Activated CD8-positive, alpha-beta T cell treated with anti-CD3 and anti-CD28 coated beads for 36 hours (primary cell): ENCODE data around the gene HOXD8. TPM values are rescaled to one million over a fixed set of nuclear protein-coding genes. Genes with fewer than 3 reads are reported as not detected.

ENCODE experiments used
- ATAC-seq: fragments of 200-7000 bp; cut with Tn5 transposase; one replicate; pipeline ENCODE4 v1.10.0; 2021; ENCODE audit warnings: mild to moderate bottlenecking, moderate library complexity
- CTCF ChIA-PET: fragments of 350-600 bp; sonication (Branson Sonifier 250); formaldehyde crosslinking; loops from one replicate; lab custom pipeline; 2021; ENCODE audit warnings: antibody characterized with exemption; lab: Charles Lee
- POLR2A ChIA-PET: fragments of 350-600 bp; sonication (Branson Sonifier 250); formaldehyde crosslinking; loops from one replicate; lab custom pipeline; 2021; ENCODE audit warnings: antibody characterized with exemption; lab: Charles Lee
- DNase-seq: peaks from one replicate; pipeline ENCODE4 v3.0.0-alpha.2; 2020
- H3K27ac Mint-ChIP-seq: one replicate; pipeline ENCODE4 v1.8.0; 2021; ENCODE audit warnings: mild to moderate bottlenecking, mixed read lengths
- H3K27me3 Mint-ChIP-seq: one replicate; pipeline ENCODE4 v1.8.0; 2021; ENCODE audit warnings: mixed read lengths
- H3K36me3 Mint-ChIP-seq: one replicate; pipeline ENCODE4 v1.8.0; 2021; ENCODE audit warnings: low read depth, mixed read lengths
- H3K4me1 Mint-ChIP-seq: one replicate; pipeline ENCODE4 v1.8.0; 2021; ENCODE audit warnings: low read depth, mixed read lengths
- H3K4me3 Mint-ChIP-seq: one replicate; pipeline ENCODE4 v1.8.0; 2021; ENCODE audit warnings: mild to moderate bottlenecking, moderate library complexity, mixed read lengths
- H3K9me3 Mint-ChIP-seq: one replicate; pipeline ENCODE4 v1.8.0; 2021; ENCODE audit warnings: mixed read lengths
- CTCF ChIP-seq: fragments of 200-600 bp; IDR thresholded peaks from one replicate; pipeline ENCODE4 v1.8.0; 2022; ENCODE audit warnings: antibody characterized with exemption, mild to moderate bottlenecking
- intact Hi-C: fragments of 100-400 bp; cut with micrococcal nuclease; formaldehyde crosslinking; loops from one replicate; pipeline ENCODE4 v1.10.0; 2022
- total RNA-seq, 2 experiments: library from RNA; stranded (reverse); gene quantifications; one replicate each; pipeline ENCODE4 v1.2.3, GENCODE V29; 2021

HOXD8 gene
- total RNA-seq, 2 experiments from 2014 or later, result not detected

- no peak for TF ChIP-seq CTCF
- Mint-ChIP-seq H3K9me3 (no peaks in the 10 kb centered on the region), H3K4me3 (no peak overlapping the region), H3K27me3 (peaks cover 85% of the 10 kb centered on the region), H3K27ac (no peak overlapping the region), H3K4me1 (peaks cover 19% of the 10 kb centered on the region), H3K36me3 (peaks cover 3% of the 10 kb centered on the region)
- intact Hi-C loops, result no loop called here
- ATAC-seq (no peak), DNase-seq (no peak)
- CTCF ChIA-PET, result interaction anchor here (1.0 to 6.1 kb wide), 5 partner anchors 9 to 843 kb away, joined by 3 to 94 read pairs (median 8); no protein-coding TSS in a partner anchor
- POLR2A ChIA-PET, result no interaction called here
Measured at GRCh38 chr2:176094349-176094748, 35.2 kb upstream of the HOXD8 start.

- no peak overlapping the region for H3K27ac Mint-ChIP-seq
Measured at GRCh38 chr2:176095421-176095820, 34.1 kb upstream of the HOXD8 start.

GRCh38 chr2:176096243-176096985 is 33.1 kb upstream of the HOXD8 start:
- Mint-ChIP-seq H3K27me3 (peaks cover 82% of the 10 kb centered on the region), H3K36me3 (peaks cover 3% of the 10 kb centered on the region), H3K9me3 (no peaks in the 10 kb centered on the region), H3K27ac (no peak overlapping the region), H3K4me1 (peaks cover 19% of the 10 kb centered on the region), H3K4me3 (peak overlapping the region; percentile 35)
- no peak for TF ChIP-seq CTCF
- ChIA-PET CTCF (interaction anchor here (0.6 to 6.1 kb wide), 20 partner anchors 9 to 1755 kb away, joined by 3 to 94 read pairs (median 4); partner anchors contain the start of gene HOXD4), POLR2A (no interaction called here)
- intact Hi-C loops, result loop anchor here (5.0 kb wide), 1 partner anchor 729 kb away; no protein-coding TSS in a partner anchor
- ATAC-seq (no peak), DNase-seq (no peak)

More at GRCh38 chr2:176095421-176095820, 34.1 kb upstream of the HOXD8 start:
- ChIA-PET POLR2A (no interaction called here), CTCF (interaction anchor here (0.9 to 6.1 kb wide), 15 partner anchors 8 to 844 kb away, joined by 3 to 94 read pairs (median 4); partner anchors contain the start of gene HOXD4)
- DNase-seq (no peak), ATAC-seq (no peak)
- TF ChIP-seq CTCF, result no peak
- H3K4me1 Mint-ChIP-seq, result peaks cover 19% of the 10 kb centered on the region
- intact Hi-C loops, result loop anchor here (5.0 kb wide), 1 partner anchor 728 kb away; no protein-coding TSS in a partner anchor
- peaks cover 3% of the 10 kb centered on the region for H3K36me3 Mint-ChIP-seq
- peaks cover 82% of the 10 kb centered on the region for H3K27me3 Mint-ChIP-seq
- H3K9me3 Mint-ChIP-seq, result no peaks in the 10 kb centered on the region
- H3K4me3 Mint-ChIP-seq, result no peak overlapping the region

- peak; percentile 74 for DNase-seq
- H3K27ac Mint-ChIP-seq, result no peak overlapping the region
- peaks cover 14% of the 10 kb centered on the region for H3K4me1 Mint-ChIP-seq
- ChIA-PET CTCF (interaction anchor here (0.6 to 6.1 kb wide), 34 partner anchors 9 to 1756 kb away, joined by 3 to 94 read pairs (median 4); no protein-coding TSS in a partner anchor), POLR2A (no interaction called here)
- TF ChIP-seq CTCF, result peak; percentile 85
- H3K36me3 Mint-ChIP-seq, result no peaks in the 10 kb centered on the region
- intact Hi-C loops, result loop anchor here (1.0 to 5.0 kb wide), 2 partner anchors 407 to 730 kb away; no protein-coding TSS in a partner anchor
- ATAC-seq, result peak; percentile 84
- H3K4me3 Mint-ChIP-seq, result peak overlapping the region; percentile 35
- H3K27me3 Mint-ChIP-seq, result peaks cover 82% of the 10 kb centered on the region
- no peaks in the 10 kb centered on the region for H3K9me3 Mint-ChIP-seq
Measured at GRCh38 chr2:176096986-176097819, 32.3 kb upstream of the HOXD8 start.
